Esophagus squamous epithelium (tissue), 4 donors: ENCODE measurements around the gene SHCBP1L.

Source experiments
- POLR2A ChIP-seq, 4 donors: fragments of 450-650 bp; IDR thresholded peaks; one replicate each; pipeline ENCODE4 v1.6.1; 2017; ENCODE audit warnings: antibody characterized with exemption in 4 of 4, mild to moderate bottlenecking in 4 of 4, moderate library complexity in 3 of 4
- TF ChIP-seq, protein P1 (sequence below), 6 experiments: fragments of 450-650 bp in 4 of 6; fragments of 200-600 bp in 2 of 6; sonication (generic) in 2 of 6; IDR thresholded peaks; one replicate each; pipeline ENCODE4 v1.5.1; 2016 to 2019; ENCODE audit warnings: antibody characterized with exemption in 6 of 6, mild to moderate bottlenecking in 4 of 6, moderate library complexity in 4 of 6

DNA sequence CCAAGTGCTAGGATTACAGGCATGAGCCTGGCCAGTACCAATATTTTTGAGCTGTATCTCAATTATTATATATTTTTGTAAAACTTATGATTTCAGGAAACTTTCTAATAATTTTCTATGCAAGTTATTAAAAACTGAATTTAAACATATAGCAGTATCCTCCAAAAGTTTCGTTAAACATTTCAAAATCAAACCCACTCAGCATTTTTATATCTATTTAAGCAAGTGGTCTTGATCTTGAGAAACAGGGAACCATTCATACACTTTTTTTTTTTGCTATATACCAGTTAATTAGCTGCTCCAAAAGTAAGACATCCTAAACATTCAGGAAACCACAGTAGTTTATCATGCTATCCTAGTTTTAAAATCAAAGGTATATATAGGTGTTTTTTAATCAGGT, 22.0 kb downstream of the SHCBP1L start:
- no peak for TF ChIP-seq POLR2A (IDR thresholded peaks at IDR 0.05)
- TF ChIP-seq, protein P1, sequence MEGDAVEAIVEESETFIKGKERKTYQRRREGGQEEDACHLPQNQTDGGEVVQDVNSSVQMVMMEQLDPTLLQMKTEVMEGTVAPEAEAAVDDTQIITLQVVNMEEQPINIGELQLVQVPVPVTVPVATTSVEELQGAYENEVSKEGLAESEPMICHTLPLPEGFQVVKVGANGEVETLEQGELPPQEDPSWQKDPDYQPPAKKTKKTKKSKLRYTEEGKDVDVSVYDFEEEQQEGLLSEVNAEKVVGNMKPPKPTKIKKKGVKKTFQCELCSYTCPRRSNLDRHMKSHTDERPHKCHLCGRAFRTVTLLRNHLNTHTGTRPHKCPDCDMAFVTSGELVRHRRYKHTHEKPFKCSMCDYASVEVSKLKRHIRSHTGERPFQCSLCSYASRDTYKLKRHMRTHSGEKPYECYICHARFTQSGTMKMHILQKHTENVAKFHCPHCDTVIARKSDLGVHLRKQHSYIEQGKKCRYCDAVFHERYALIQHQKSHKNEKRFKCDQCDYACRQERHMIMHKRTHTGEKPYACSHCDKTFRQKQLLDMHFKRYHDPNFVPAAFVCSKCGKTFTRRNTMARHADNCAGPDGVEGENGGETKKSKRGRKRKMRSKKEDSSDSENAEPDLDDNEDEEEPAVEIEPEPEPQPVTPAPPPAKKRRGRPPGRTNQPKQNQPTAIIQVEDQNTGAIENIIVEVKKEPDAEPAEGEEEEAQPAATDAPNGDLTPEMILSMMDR (IDR thresholded peaks at IDR 0.05), result no peak
